IMR-90 (cell line): ENCODE data around the gene DPH7. TPM values are rescaled to one million over a fixed set of nuclear protein-coding genes. Genes with fewer than 3 reads are reported as not detected.
A peak's percentile ranks its signal among the peaks of the same experiment; 100 is the strongest.

Experiments used
- ATAC-seq: fragments of 200-7000 bp; cut with Tn5 transposase; 2 replicates; pipeline ENCODE4 v1.9.1; 2020; ENCODE audit warnings: low read depth, mild to moderate bottlenecking, moderate library complexity
- BruUV-seq: library from RNA; stranded (reverse); fragments of 400-500 nt; replicated peaks from 2 replicates; lab custom pipeline; 2021; lab: Mats Ljungman, UMichigan
- CTCF ChIA-PET: fragments of 300-600 bp; formaldehyde crosslinking; extraction: SDS; loops from one replicate; lab custom pipeline; 2021; ENCODE audit warnings: antibody characterized with exemption; lab: Yijun Ruan, JAX
- POLR2A ChIA-PET: fragments of 300-600 bp; sonication (Branson Sonifier 250); formaldehyde crosslinking; loops from one replicate; lab custom pipeline; 2022; ENCODE audit warnings: antibody characterized with exemption; ENCODE audit not compliant: unreplicated experiment; lab: Charles Lee
- DNase-seq: peaks from one replicate; pipeline ENCODE4 v3.0.0; 2013
- H2AFZ ChIP-seq: replicated peaks from 2 replicates; pipeline ENCODE3; 2013; ENCODE audit warnings: low read length, mild to moderate bottlenecking; ENCODE audit not compliant: poor library complexity
- H2AK5ac ChIP-seq: 2 replicates; pipeline ENCODE4 v1.6.1; 2013; ENCODE audit warnings: low read depth, low read length, inconsistent platforms
- H2AK9ac ChIP-seq: replicated peaks from 2 replicates; pipeline ENCODE3; 2013; ENCODE audit warnings: mild to moderate bottlenecking, low read depth, low read length, moderate library complexity; ENCODE audit not compliant: poor library complexity
- H2BK120ac ChIP-seq: 2 replicates; pipeline ENCODE4 v1.6.1; 2013; ENCODE audit warnings: low read depth, low read length, inconsistent platforms
- H2BK15ac ChIP-seq: 3 replicates; pipeline ENCODE4 v1.6.1; 2013; ENCODE audit warnings: low read depth, low read length, inconsistent platforms
- H2BK20ac ChIP-seq: 2 replicates; pipeline ENCODE4 v1.6.1; 2013; ENCODE audit warnings: low read depth, mild to moderate bottlenecking, inconsistent platforms, low read length, moderate library complexity
- H2BK5ac ChIP-seq: 2 replicates; pipeline ENCODE4 v1.6.1; 2013; ENCODE audit warnings: mild to moderate bottlenecking, low read depth, low read length, inconsistent platforms; ENCODE audit not compliant: poor library complexity, severe bottlenecking
- H3K14ac ChIP-seq: replicated peaks from 2 replicates; pipeline ENCODE4 v1.6.1; 2013; ENCODE audit warnings: low read depth, low read length, inconsistent platforms
- H3K18ac ChIP-seq: 2 replicates; pipeline ENCODE4 v1.6.1; 2013; ENCODE audit warnings: low read depth, low read length, control low read depth
- H3K23ac ChIP-seq: 2 replicates; pipeline ENCODE4 v1.6.1; 2013; ENCODE audit warnings: low read depth, low read length, inconsistent platforms
- H3K27ac ChIP-seq: 2 replicates; pipeline ENCODE4 v1.5.1; 2013; ENCODE audit warnings: mild to moderate bottlenecking, control low read depth, low read length; ENCODE audit not compliant: insufficient read depth
- H3K27me3 ChIP-seq: 2 replicates; pipeline ENCODE4 v1.6.1; 2013; ENCODE audit warnings: low read length; ENCODE audit not compliant: control insufficient read depth, insufficient read depth
- H3K36me3 ChIP-seq: 2 replicates; pipeline ENCODE4 v1.6.1; 2013; ENCODE audit warnings: low read length, mixed read lengths; ENCODE audit not compliant: control insufficient read depth, insufficient read depth
- H3K4ac ChIP-seq: 2 replicates; pipeline ENCODE4 v1.6.1; 2013; ENCODE audit warnings: low read depth, low read length, inconsistent platforms
- H3K4me1 ChIP-seq: 2 replicates; pipeline ENCODE4 v1.6.1; 2013; ENCODE audit warnings: low read length, mixed read lengths; ENCODE audit not compliant: control insufficient read depth, insufficient read depth
- H3K4me2 ChIP-seq: 2 replicates; pipeline ENCODE4 v1.6.1; 2013; ENCODE audit warnings: low read depth, mild to moderate bottlenecking, control low read depth, low read length, moderate library complexity
- H3K4me3 ChIP-seq: 2 replicates; pipeline ENCODE4 v1.5.1; 2013; ENCODE audit warnings: low read depth, mild to moderate bottlenecking, control low read depth, low read length, moderate library complexity; ENCODE audit not compliant: insufficient read depth
- H3K56ac ChIP-seq: 2 replicates; pipeline ENCODE4 v1.6.1; 2013; ENCODE audit warnings: low read length, inconsistent platforms; ENCODE audit not compliant: insufficient read depth; ENCODE audit errors: extremely low read depth
- H3K79me1 ChIP-seq, 2 experiments: 2 replicates each; pipeline ENCODE4 v1.6.1; 2013; ENCODE audit warnings: low read length in 2 of 2, inconsistent platforms in 1 of 2, low read depth in 1 of 2
- H3K9ac ChIP-seq: 2 replicates; pipeline ENCODE4 v1.6.1; 2013; ENCODE audit warnings: low read depth, low read length, control low read depth
- H3K9me1 ChIP-seq: 2 replicates; pipeline ENCODE4 v1.6.1; 2013; ENCODE audit warnings: low read length, inconsistent platforms; ENCODE audit not compliant: insufficient read depth
- H3K9me3 ChIP-seq: 2 replicates; pipeline ENCODE4 v1.6.1; 2013; ENCODE audit warnings: low read length; ENCODE audit not compliant: control insufficient read depth, insufficient read depth
- H4K20me1 ChIP-seq: 2 replicates; pipeline ENCODE4 v1.6.1; 2013; ENCODE audit warnings: low read length, inconsistent platforms; ENCODE audit not compliant: insufficient read depth
- H4K5ac ChIP-seq: 2 replicates; pipeline ENCODE4 v1.6.1; 2013; ENCODE audit warnings: mild to moderate bottlenecking, low read depth, low read length, control low read depth
- H4K8ac ChIP-seq, 2 experiments: 2 replicates each; pipeline ENCODE4 v1.6.1; 2013; ENCODE audit warnings: low read depth in 2 of 2, low read length in 2 of 2, control low read depth in 1 of 2, inconsistent platforms in 1 of 2
- H4K91ac ChIP-seq: 2 replicates; pipeline ENCODE4 v1.6.1; 2013; ENCODE audit warnings: low read depth, low read length, inconsistent platforms; ENCODE audit not compliant: insufficient read depth
- BHLHE40 ChIP-seq: fragments of 150-350 bp; IDR thresholded peaks from 2 replicates; pipeline ENCODE4 v1.6.1; 2016; ENCODE audit warnings: mild to moderate bottlenecking, low read depth, low read length
- CEBPB ChIP-seq: IDR thresholded peaks from 2 replicates; pipeline ENCODE4 v1.6.1; 2012; ENCODE audit warnings: low read depth, low read length, improper control_type of control experiment
- CHD1 ChIP-seq: IDR thresholded peaks from 2 replicates; pipeline ENCODE4 v1.6.1; 2012; ENCODE audit warnings: low read depth, low read length, improper control_type of control experiment
- CTCF ChIP-seq: conservative IDR thresholded peaks from 2 replicates; pipeline ENCODE4 v1.5.1; 2012; ENCODE audit warnings: mild to moderate bottlenecking, low read depth, low read length, improper control_type of control experiment
- ELK1 ChIP-seq: fragments of 150-350 bp; IDR thresholded peaks from 2 replicates; pipeline ENCODE4 v1.6.1; 2016; ENCODE audit warnings: low read depth, mild to moderate bottlenecking, low read length, moderate library complexity, borderline replicate concordance
- FOS ChIP-seq: fragments of 150-350 bp; IDR thresholded peaks from 2 replicates; pipeline ENCODE4 v1.6.1; 2016; ENCODE audit warnings: low read depth, low read length
- MAFK ChIP-seq: IDR thresholded peaks from 2 replicates; pipeline ENCODE4 v1.6.1; 2012; ENCODE audit warnings: low read depth, low read length, improper control_type of control experiment
- MAZ ChIP-seq: IDR thresholded peaks from 2 replicates; pipeline ENCODE4 v1.6.1; 2012; ENCODE audit warnings: low read depth, mild to moderate bottlenecking, low read length, improper control_type of control experiment, moderate library complexity, borderline replicate concordance
- MXI1 ChIP-seq: IDR thresholded peaks from 2 replicates; pipeline ENCODE4 v1.6.1; 2012; ENCODE audit warnings: low read depth, mild to moderate bottlenecking, low read length, moderate library complexity, borderline replicate concordance
- NFE2L2 ChIP-seq: fragments of 150-350 bp; IDR thresholded peaks from 2 replicates; pipeline ENCODE4 v1.6.1; 2016; ENCODE audit warnings: low read depth, mild to moderate bottlenecking, low read length
- POLR2A ChIP-seq: IDR thresholded peaks from 2 replicates; pipeline ENCODE4 v1.6.1; 2012; ENCODE audit warnings: mild to moderate bottlenecking, low read depth, low read length
- RAD21 ChIP-seq: IDR thresholded peaks from 2 replicates; pipeline ENCODE4 v1.6.1; 2012; ENCODE audit warnings: low read length, improper control_type of control experiment
- RCOR1 ChIP-seq: IDR thresholded peaks from 2 replicates; pipeline ENCODE4 v1.6.1; 2012; ENCODE audit warnings: mild to moderate bottlenecking, low read length, improper control_type of control experiment; ENCODE audit not compliant: insufficient replicate concordance
- RFX5 ChIP-seq: IDR thresholded peaks from 2 replicates; pipeline ENCODE4 v1.8.0; 2012; ENCODE audit warnings: low read depth, mild to moderate bottlenecking, low read length, moderate library complexity
- SMC3 ChIP-seq: fragments of 150-350 bp; IDR thresholded peaks from 2 replicates; pipeline ENCODE4 v1.6.1; 2016; ENCODE audit warnings: low read depth, mild to moderate bottlenecking, antibody characterized with exemption, low read length, moderate library complexity
- USF2 ChIP-seq: fragments of 150-350 bp; IDR thresholded peaks from 2 replicates; pipeline ENCODE4 v1.6.1; 2017; ENCODE audit warnings: mild to moderate bottlenecking, antibody characterized with exemption, low read length, low read depth
- WGBS, 2 experiments: methylation state at CpG; one replicate each; pipeline versions ENCODE4 v1.1.5 to v1.1.7; 2013; ENCODE audit warnings: missing lambda C conversion rate in 2 of 2; ENCODE audit not compliant: insufficient read length in 1 of 2; ENCODE audit errors: extremely low coverage in 2 of 2; 5-methylcytosine and 5-hydroxymethylcytosine counted together
- dilution Hi-C: fragments of 300-500 bp; cut with HindIII; formaldehyde crosslinking; loops from one replicate; pipeline ENCODE4 v1.14.3; 2018; ENCODE audit warnings: low sequenced_read_pairs; ENCODE audit not compliant: unreplicated experiment
- in situ Hi-C: fragments of 300-500 bp; cut with MboI; formaldehyde crosslinking; loops from 3 replicates; pipeline ENCODE4 v1.14.3; 2019; ENCODE audit warnings: low sequenced_read_pairs, inconsistent platforms, mixed read lengths
- intact Hi-C: fragments of 100-400 bp; cut with micrococcal nuclease; formaldehyde crosslinking; loops from 2 replicates; pipeline ENCODE4 v1.10.0; 2022
- polyA plus RNA-seq, 3 experiments: library from polyadenylated mRNA; depleted of rRNA; stranded (reverse); fragments of >200 nt; gene quantifications; 2 replicates each; pipeline ENCODE4 v1.2.3, GENCODE V29; 2012; ENCODE audit warnings: low replicate concordance in 1 of 3
- total RNA-seq: library from RNA; depleted of rRNA; stranded (reverse); fragments of >200 nt; gene quantifications from 2 replicates; pipeline ENCODE4 v1.2.3, GENCODE V29; 2012

The DPH7 gene
- total and polyA plus RNA-seq, 2 of the 4 experiments (the other 2 are of a cell fraction) = 12.5 to 33.7 TPM

GRCh38 chr9:137511758-137512463 lies 66.8 kb downstream of the DPH7 start:
- no TSS peak for BruUV-seq
- Histone ChIP-seq H3K4ac (no peak overlapping the region), H3K4me2 (no peak overlapping the region), H4K5ac (no peak overlapping the region), H3K9me3 (peaks cover 2% of the 10 kb centered on the region; the same call in 1 of the 2 replicates), H3K9me1 (no peaks in the 10 kb centered on the region), H4K8ac (no peak overlapping the region), H3K27me3 (no peaks in the 10 kb centered on the region), H2AK9ac (peak overlapping the region; percentile 37), H3K4me1 (no peaks in the 10 kb centered on the region), H4K20me1 (no peaks in the 10 kb centered on the region), H3K56ac (no peak overlapping the region), H2AFZ (no peak overlapping the region), H3K79me1 (no peaks in the 10 kb centered on the region), H2AK5ac (no peak overlapping the region), H3K36me3 (no peaks in the 10 kb centered on the region), H3K27ac (no peak overlapping the region), H3K14ac (no peak overlapping the region), H2BK20ac (no peak overlapping the region), H4K91ac (no peak overlapping the region), H3K18ac (no peak overlapping the region), H2BK15ac (no peak overlapping the region), H3K23ac (no peak overlapping the region), H3K4me3 (no peak overlapping the region), H2BK5ac (no peak overlapping the region), H2BK120ac (no peak overlapping the region), H3K9ac (no peak overlapping the region)
- dilution Hi-C loops (no loop called here), in situ Hi-C loops (no loop called here), intact Hi-C loops (no loop called here)
- ChIA-PET POLR2A (no interaction called here), CTCF (no interaction called here)
- DNase-seq (no peak), ATAC-seq (no peak)
- 72% methylated on average over 5 of the region's 25 CpGs; no CpG with 5 or more reads in 1 of the 2 experiments for WGBS, 2 experiments
- TF ChIP-seq MAZ (no peak), SMC3 (no peak), MAFK (no peak), POLR2A (no peak), USF2 (no peak), MXI1 (no peak), NFE2L2 (no peak), CHD1 (no peak), RFX5 (no peak), CTCF (no peak), CEBPB (no peak), RCOR1 (no peak), RAD21 (no peak), ELK1 (no peak), FOS (no peak), BHLHE40 (no peak)
